GM12878 (cell line): Measurements from ENCODE around the gene NIPAL4. TPM values are rescaled to one million over a fixed set of nuclear protein-coding genes. Genes with fewer than 3 reads are reported as not detected.

Source experiments
- ATAC-seq: fragments of 200-7000 bp; cut with Tn5 transposase; 3 replicates; pipeline ENCODE4 v1.9.1; 2020; ENCODE audit warnings: mild to moderate bottlenecking, moderate library complexity
- BruUV-seq: library from RNA; stranded (reverse); fragments of 400-500 nt; replicated peaks from 2 replicates; lab custom pipeline; 2021; lab: Mats Ljungman, UMichigan
- CTCF ChIA-PET: fragments of 300-600 bp; sonication (Branson Sonifier 250); formaldehyde crosslinking; extraction: SDS; loops from one replicate; lab custom pipeline; 2021; ENCODE audit warnings: inconsistent platforms; lab: Yijun Ruan, JAX
- POLR2A ChIA-PET: fragments of 350-600 bp; formaldehyde crosslinking; extraction: SDS; loops from one replicate; lab custom pipeline; 2021; ENCODE audit warnings: inconsistent platforms; lab: Charles Lee
- RAD21 ChIA-PET: fragments of 300-600 bp; sonication (Branson Sonifier 250); formaldehyde crosslinking; loops from one replicate; lab custom pipeline; 2023; ENCODE audit warnings: antibody characterized with exemption; ENCODE audit not compliant: unreplicated experiment; lab: Charles Lee
- SMC1A ChIA-PET: fragments of 300-600 bp; sonication (Branson Sonifier 250); formaldehyde crosslinking; loops from one replicate; lab custom pipeline; 2023; ENCODE audit not compliant: unreplicated experiment, uncharacterized antibody; lab: Charles Lee
- DNase-seq: peaks from one replicate; pipeline ENCODE4 v3.0.0-alpha.2; 2011; ENCODE audit warnings: low read depth, low spot score
- FAIRE-seq: peaks from 3 replicates; lab custom pipeline; 2011; peaks lifted over from hg19 to GRCh38; lab: Jason Lieb, UNC
- H2AFZ ChIP-seq: 2 replicates; pipeline ENCODE4 v1.6.0; 2011; ENCODE audit warnings: low read depth, low read length, control low read depth; ENCODE audit not compliant: control insufficient read depth
- H3K27ac ChIP-seq: 2 replicates; pipeline ENCODE4 v1.5.1; 2011; ENCODE audit warnings: control low read depth; ENCODE audit not compliant: control insufficient read depth, insufficient read depth
- H3K27me3 ChIP-seq, 2 experiments: replicated peaks in 1 of 2; 2 replicates each; pipeline versions ENCODE4 v1.6.0 to v1.6.1; 2011; ENCODE audit warnings: low read length in 1 of 2; ENCODE audit not compliant: control insufficient read depth in 2 of 2, insufficient read depth in 2 of 2
- H3K36me3 ChIP-seq, 2 experiments: 2 replicates each; pipeline ENCODE4 v1.5.1; 2011; ENCODE audit warnings: low read length in 1 of 2; ENCODE audit not compliant: control insufficient read depth in 2 of 2, insufficient read depth in 2 of 2
- H3K4me1 ChIP-seq: 2 replicates; pipeline ENCODE4 v1.6.1; 2011; ENCODE audit warnings: mild to moderate bottlenecking, low read length, moderate library complexity, mixed read lengths; ENCODE audit not compliant: control insufficient read depth, insufficient read depth
- H3K4me2 ChIP-seq: 2 replicates; pipeline ENCODE4 v1.6.0; 2011; ENCODE audit warnings: control low read depth; ENCODE audit not compliant: control insufficient read depth, insufficient read depth
- H3K4me3 ChIP-seq: fragments of 200-600 bp; sonication (generic); 2 replicates; pipeline ENCODE4 v1.5.1; 2016
- H3K79me2 ChIP-seq: 2 replicates; pipeline ENCODE4 v1.6.0; 2011; ENCODE audit warnings: low read length; ENCODE audit not compliant: control insufficient read depth, insufficient read depth
- H3K9ac ChIP-seq: 2 replicates; pipeline ENCODE4 v1.8.0; 2011; ENCODE audit warnings: low read length, control low read depth, mixed read lengths; ENCODE audit not compliant: control insufficient read depth, insufficient read depth
- H3K9me3 ChIP-seq: replicated peaks from 3 replicates; pipeline ENCODE4 v1.5.1; 2011; ENCODE audit warnings: mild to moderate bottlenecking, low read length; ENCODE audit not compliant: control insufficient read depth, insufficient read depth
- H4K20me1 ChIP-seq: 2 replicates; pipeline ENCODE4 v1.6.0; 2011; ENCODE audit not compliant: control insufficient read depth, insufficient read depth
- ATF7 ChIP-seq: fragments of 450-650 bp; IDR thresholded peaks from 2 replicates; pipeline ENCODE4 v1.6.1; 2016; ENCODE audit warnings: low read depth, mild to moderate bottlenecking
- CBX5 ChIP-seq: sonication (generic); IDR thresholded peaks from 2 replicates; pipeline ENCODE4 v1.6.1; 2016; ENCODE audit warnings: low read depth, moderate library complexity, mild to moderate bottlenecking, inconsistent platforms
- CHD2 ChIP-seq: IDR thresholded peaks from 2 replicates; pipeline ENCODE4 v1.6.1; 2011; ENCODE audit warnings: low read depth, low read length, improper control_type of control experiment, borderline replicate concordance
- ETV6 ChIP-seq, 2 experiments: fragments of 450-650 bp in 1 of 2; IDR thresholded peaks in 1 of 2; conservative IDR thresholded peaks in 1 of 2; 2 replicates each; pipeline ENCODE4 v1.6.1; 2014; ENCODE audit warnings: antibody characterized with exemption in 1 of 2, borderline replicate concordance in 1 of 2, low read depth in 1 of 2, mild to moderate bottlenecking in 1 of 2, moderate library complexity in 1 of 2
- HSF1 ChIP-seq: fragments of 150-350 bp; IDR thresholded peaks from 2 replicates; pipeline ENCODE4 v1.6.1; 2014; ENCODE audit warnings: mild to moderate bottlenecking, low read depth, low read length
- IRF4 ChIP-seq: IDR thresholded peaks from 2 replicates; pipeline ENCODE4 v1.6.1; 2011; ENCODE audit warnings: low read depth, low read length
- MLLT1 ChIP-seq: fragments of 450-650 bp; IDR thresholded peaks from 2 replicates; pipeline ENCODE4 v1.6.1; 2016; ENCODE audit warnings: mild to moderate bottlenecking
- MTA3 ChIP-seq: IDR thresholded peaks from 2 replicates; pipeline ENCODE4 v1.6.1; 2012; ENCODE audit warnings: low read length, inconsistent platforms, borderline replicate concordance
- NR2F1 ChIP-seq: fragments of 450-650 bp; conservative IDR thresholded peaks from 2 replicates; pipeline ENCODE4 v1.6.1; 2017; ENCODE audit warnings: mild to moderate bottlenecking
- PAX8 ChIP-seq: fragments of 450-650 bp; IDR thresholded peaks from 2 replicates; pipeline ENCODE4 v1.6.1; 2017; ENCODE audit warnings: mild to moderate bottlenecking, moderate library complexity
- POLR2A ChIP-seq: IDR thresholded peaks from 2 replicates; pipeline ENCODE4 v1.6.1; 2011; ENCODE audit warnings: low read depth, mild to moderate bottlenecking, low read length
- POLR2AphosphoS5 ChIP-seq: IDR thresholded peaks from 2 replicates; pipeline ENCODE4 v1.6.1; 2011; ENCODE audit warnings: mild to moderate bottlenecking, low read length, inconsistent platforms
- SMAD5 ChIP-seq: IDR thresholded peaks from 2 replicates; pipeline ENCODE4 v1.6.1; 2016; ENCODE audit warnings: antibody characterized with exemption, low read depth
- SPI1 ChIP-seq: IDR thresholded peaks from 2 replicates; pipeline ENCODE4 v1.6.1; 2011; ENCODE audit warnings: low read depth, mild to moderate bottlenecking, low read length, moderate library complexity, borderline replicate concordance; ENCODE audit not compliant: insufficient read depth
- ZNF207 ChIP-seq: fragments of 450-650 bp; IDR thresholded peaks from 2 replicates; pipeline ENCODE4 v1.6.1; 2014; ENCODE audit warnings: antibody characterized with exemption, mild to moderate bottlenecking, borderline replicate concordance
- ZNF24 ChIP-seq: fragments of 450-650 bp; IDR thresholded peaks from 2 replicates; pipeline ENCODE4 v1.6.1; 2017; ENCODE audit warnings: antibody characterized with exemption, mild to moderate bottlenecking
- ZSCAN29 ChIP-seq: fragments of 450-650 bp; IDR thresholded peaks from 2 replicates; pipeline ENCODE4 v1.6.1; 2017; ENCODE audit warnings: mild to moderate bottlenecking, moderate library complexity
- WGBS: methylation state at CpG from one replicate; pipeline ENCODE4 v1.1.6; 2016; ENCODE audit warnings: low lambda C conversion rate; ENCODE audit not compliant: insufficient replicate concordance, insufficient coverage; ENCODE audit errors: missing lambda C conversion rate; 5-methylcytosine and 5-hydroxymethylcytosine counted together
- in situ Hi-C: fragments of 300-500 bp; cut with MboI; formaldehyde crosslinking; loops from 9 replicates; pipeline ENCODE4 v1.14.3; 2018; ENCODE audit warnings: mixed read lengths
- intact Hi-C: fragments of 100-400 bp; cut with micrococcal nuclease; formaldehyde crosslinking; loops from one replicate; pipeline ENCODE4 v1.14.2; 2022; ENCODE audit not compliant: unreplicated experiment
- polyA plus RNA-seq, 11 experiments: library from polyadenylated mRNA; depleted of rRNA in 4 of 11; unstranded in 6 of 11; stranded (reverse) in 5 of 11; fragments of >200 nt; fragmentation: Nextera tagmentation in 4 of 11; fragmentation: Illumina TruSeq in 1 of 11; extraction: Ambion mirVana in 4 of 11; extraction: Trizol in 1 of 11; gene quantifications; 1 replicate in 1 of 11; 2 replicates in 10 of 11; pipeline versions ENCODE4 v1.2.1 to v1.2.3, GENCODE V29; 2011 to 2016; ENCODE audit warnings: inconsistent platforms in 2 of 11, missing spikeins in 2 of 11, low read depth in 1 of 11
- total RNA-seq, 4 experiments: library from RNA; depleted of rRNA in 3 of 4; stranded (reverse); fragments of >200 nt in 3 of 4; fragmentation: Illumina TruSeq in 1 of 4; extraction: Trizol in 1 of 4; gene quantifications; 2 replicates each; pipeline versions ENCODE4 v1.2.1 to v1.2.3, GENCODE V29; 2013 to 2021

NIPAL4 gene
- total and polyA plus RNA-seq, 10 of the 15 experiments (the other 5 are each of a cell fraction or from before 2014, with no cell fraction given) = 0.11 to 15.5 (median 5.9) TPM

- Histone ChIP-seq H3K9ac (no peak overlapping the region), H3K27me3 (no peaks in the 10 kb centered on the region), H3K27ac (no peak overlapping the region), H3K36me3 (peaks cover 0 to 16% of the 10 kb centered on the region in 2 experiments; a peak in 2 of 4 replicates), H3K4me2 (no peak overlapping the region), H4K20me1 (no peaks in the 10 kb centered on the region), H2AFZ (no peak overlapping the region), H3K79me2 (no peaks in the 10 kb centered on the region), H3K4me1 (peaks cover 48% of the 10 kb centered on the region), H3K9me3 (peaks cover 2% of the 10 kb centered on the region; the same call in 1 of the 3 replicates), H3K4me3 (no peak overlapping the region)
- CTCF ChIA-PET = interaction anchor here (0.8 to 1.1 kb wide), 6 partner anchors 9 to 236 kb away, joined by 3 to 4 read pairs (median 3); partner anchors contain the start of gene LSM11
- DNase-seq (no peak), ATAC-seq (no peak), FAIRE-seq (no peak)
- SMC1A ChIA-PET = interaction anchor here (1.1 to 4.7 kb wide), 6 partner anchors 10 to 212 kb away, joined by 3 to 18 read pairs (median 6); no protein-coding TSS in a partner anchor
- RAD21 ChIA-PET = interaction anchor here (1.4 to 1.5 kb wide), 2 partner anchors 12 to 87 kb away, joined by 3 to 4 read pairs; no protein-coding TSS in a partner anchor
- no peak for TF ChIP-seq HSF1
- no peak for TF ChIP-seq MTA3
- TF ChIP-seq PAX8 = no peak
- no peak for TF ChIP-seq SMAD5
- no peak for TF ChIP-seq ETV6 (conservative IDR thresholded peaks at IDR 0.05 in 1 of 2, IDR thresholded peaks at IDR 0.05 in 1 of 2; ENCODE audit: borderline replicate concordance in 1 of 2, low read depth in 1 of 2)
- no peak for TF ChIP-seq ZNF24
- TF ChIP-seq ZNF207 = no peak
- TF ChIP-seq ZSCAN29 = no peak
- no peak for TF ChIP-seq POLR2AphosphoS5
- no peak for TF ChIP-seq NR2F1
- TF ChIP-seq IRF4 = no peak
- TF ChIP-seq SPI1 = peak; percentile 25; the same call in 1 of the 2 replicates
- TF ChIP-seq MLLT1 = no peak
- TF ChIP-seq CBX5 = no peak
- no peak for TF ChIP-seq ATF7
- TF ChIP-seq POLR2A = peak; percentile 26; the same call in 1 of the 2 replicates
- no peak for TF ChIP-seq CHD2
- BruUV-seq = no TSS peak
- 88% methylated on average over 14 of the region's 14 CpGs for WGBS
- in situ Hi-C loops = no loop called here
- POLR2A ChIA-PET = no interaction called here
- intact Hi-C loops = no loop called here
Observed at GRCh38 chr5:157506981-157507780, 47.2 kb downstream of the NIPAL4 start.
